Esophagus squamous epithelium (tissue), 5 donors: ENCODE data around the gene ADK. TPM values are rescaled to one million over a fixed set of nuclear protein-coding genes. Genes with fewer than 3 reads are reported as not detected.

Source experiments
- DNase-seq: peaks from one replicate; lab custom pipeline; 2025; lab: John Stamatoyannopoulos, UW
- H3K27ac ChIP-seq, 4 donors: fragments of 200-600 bp; sonication (generic); one replicate each; pipeline ENCODE4 v1.5.1; 2016 to 2019; ENCODE audit warnings: mild to moderate bottlenecking in 1 of 4
- H3K27me3 ChIP-seq, 4 donors: fragments of 200-600 bp; sonication (generic); 1 replicate in 3 of 4; 2 replicates in 1 of 4; pipeline versions ENCODE4 v1.5.1 to v1.6.0; 2017 to 2021; ENCODE audit warnings: antibody characterized with exemption in 1 of 4
- H3K36me3 ChIP-seq, 3 donors: fragments of 200-600 bp; sonication (generic); one replicate each; pipeline ENCODE4 v1.5.1; 2016 to 2019
- H3K4me1 ChIP-seq, 3 donors: fragments of 200-600 bp; sonication (generic); one replicate each; pipeline ENCODE4 v1.5.1; 2017 to 2019
- H3K4me3 ChIP-seq, 4 donors: fragments of 200-600 bp; sonication (generic); 1 replicate in 3 of 4; 2 replicates in 1 of 4; pipeline ENCODE4 v1.5.1; 2016 to 2019; ENCODE audit warnings: mild to moderate bottlenecking in 2 of 4, moderate library complexity in 1 of 4
- H3K9me3 ChIP-seq, 3 donors: fragments of 200-600 bp; sonication (generic); one replicate each; pipeline ENCODE4 v1.5.1; 2016 to 2019
- CTCF ChIP-seq, 6 experiments: fragments of 450-650 bp in 4 of 6; fragments of 200-600 bp in 2 of 6; sonication (generic) in 2 of 6; IDR thresholded peaks; one replicate each; pipeline ENCODE4 v1.5.1; 2016 to 2019; ENCODE audit warnings: antibody characterized with exemption in 6 of 6, mild to moderate bottlenecking in 4 of 6, moderate library complexity in 4 of 6
- POLR2A ChIP-seq, 4 donors: fragments of 450-650 bp; IDR thresholded peaks; one replicate each; pipeline ENCODE4 v1.6.1; 2017; ENCODE audit warnings: antibody characterized with exemption in 4 of 4, mild to moderate bottlenecking in 4 of 4, moderate library complexity in 3 of 4
- WGBS, 2 donors: methylation state at CpG; one replicate each; pipeline ENCODE4 v1.1.5; 2018; 5-methylcytosine and 5-hydroxymethylcytosine counted together
- intact Hi-C: fragments of 100-400 bp; cut with DNase I; formaldehyde crosslinking; loops from one replicate; pipeline ENCODE4 v1.15.0; 2022
- total RNA-seq, 4 donors: library from RNA; depleted of rRNA; stranded (reverse); fragments of >200 nt; gene quantifications; one replicate each; pipeline ENCODE4 v1.1.0, GENCODE V29; 2016
- donor health status: DM: yes; HTN: yes; CAD: no.

ADK gene
- total RNA-seq, 4 donors from 2014 or later: 43.3 to 78.4 (median 68.4) TPM

GRCh38 chr10:74223755-74224529, 72.9 kb downstream of the ADK start:
- WGBS, 2 donors: 43 to 52% methylated on average over 9 of the region's 9 CpGs
- H3K4me3 ChIP-seq: no peak overlapping the region
- H3K4me1 ChIP-seq: peaks cover 0 to 16% (median 0%) of the 10 kb centered on the region in 3 donors

GRCh38 chr10:74227697-74228424, 76.8 kb downstream of the ADK start:
- H3K9me3 ChIP-seq: no peaks in the 10 kb centered on the region
- intact Hi-C loops: no loop called here
- no peaks in the 10 kb centered on the region for H3K27me3 ChIP-seq
- DNase-seq: no peak
- peak overlapping the region; percentile 31 to 72 (median 53) for H3K27ac ChIP-seq
- WGBS, 2 donors: 51 to 63% methylated on average over 3 of the region's 3 CpGs
- H3K36me3 ChIP-seq: peaks cover 0 to 7% (median 0%) of the 10 kb centered on the region in 3 donors
- no peak overlapping the region for H3K4me3 ChIP-seq
- TF ChIP-seq CTCF (IDR thresholded peaks at IDR 0.05): no peak
- TF ChIP-seq POLR2A (IDR thresholded peaks at IDR 0.05): no peak
- peaks cover 0 to 16% (median 0%) of the 10 kb centered on the region in 3 donors for H3K4me1 ChIP-seq

More at GRCh38 chr10:74223755-74224529, 72.9 kb downstream of the ADK start:
- no peaks in the 10 kb centered on the region for H3K27me3 ChIP-seq
- no peak for TF ChIP-seq CTCF (IDR thresholded peaks at IDR 0.05)
- TF ChIP-seq POLR2A (IDR thresholded peaks at IDR 0.05): no peak
- H3K27ac ChIP-seq: peak overlapping the region; percentile 18 to 55 (median 22)
- DNase-seq: no peak
- no peaks in the 10 kb centered on the region for H3K9me3 ChIP-seq
- peaks cover 0 to 7% (median 0%) of the 10 kb centered on the region in 3 donors for H3K36me3 ChIP-seq
- intact Hi-C loops: no loop called here

GRCh38 chr10:74231375-74231774, 80.4 kb downstream of the ADK start:
- WGBS, 2 donors: 87 to 93% methylated on average over 2 of the region's 2 CpGs
- TF ChIP-seq POLR2A (IDR thresholded peaks at IDR 0.05) (no peak), CTCF (IDR thresholded peaks at IDR 0.05) (no peak)
- H3K4me1 ChIP-seq: peaks cover 0 to 11% (median 0%) of the 10 kb centered on the region in 3 donors
- H3K27ac ChIP-seq: no peak overlapping the region
- no peaks in the 10 kb centered on the region for H3K27me3 ChIP-seq
- DNase-seq: no peak
- no peaks in the 10 kb centered on the region for H3K9me3 ChIP-seq
- no peak overlapping the region for H3K4me3 ChIP-seq
- peaks cover 0 to 2% (median 0%) of the 10 kb centered on the region in 3 donors for H3K36me3 ChIP-seq
- intact Hi-C loops: no loop called here

GRCh38 chr10:74233281-74233680, 82.3 kb downstream of the ADK start:
- no peak for TF ChIP-seq POLR2A (IDR thresholded peaks at IDR 0.05)
- H3K27ac ChIP-seq: no peak overlapping the region
- 87 to 89% methylated on average over 4 of the region's 4 CpGs for whole genome bisulfite sequencing, 2 donors
- peaks cover 0 to 8% (median 0%) of the 10 kb centered on the region in 3 donors for H3K4me1 ChIP-seq
- DNase-seq: no peak
- H3K4me3 ChIP-seq: no peak overlapping the region
- no peaks in the 10 kb centered on the region for H3K9me3 ChIP-seq
- no peaks in the 10 kb centered on the region for H3K27me3 ChIP-seq
- no peaks in the 10 kb centered on the region for H3K36me3 ChIP-seq
- intact Hi-C loops: no loop called here

GRCh38 chr10:74234569-74234968, 83.5 kb downstream of the ADK start:
- Histone ChIP-seq H3K9me3 (no peaks in the 10 kb centered on the region), H3K4me3 (no peak overlapping the region), H3K27ac (no peak overlapping the region), H3K36me3 (no peaks in the 10 kb centered on the region), H3K4me1 (peaks cover 0 to 11% (median 0%) of the 10 kb centered on the region in 3 donors), H3K27me3 (no peaks in the 10 kb centered on the region)
- no peak for DNase-seq
- intact Hi-C loops: no loop called here
- WGBS, 2 donors: 62 to 77% methylated on average over 1 of the region's 1 CpG
- no peak for TF ChIP-seq POLR2A (IDR thresholded peaks at IDR 0.05)
- peak in 5 of 6 experiments; percentile 8 to 49 (median 25) for TF ChIP-seq CTCF (IDR thresholded peaks at IDR 0.05)
